ENCODE measurements around the gene ZW10. TPM values are rescaled to one million over a fixed set of nuclear protein-coding genes. Genes with fewer than 3 reads are reported as not detected.

The ZW10 gene
- polyA plus RNA-seq, 1 experiment: 14.9 TPM

DNA sequence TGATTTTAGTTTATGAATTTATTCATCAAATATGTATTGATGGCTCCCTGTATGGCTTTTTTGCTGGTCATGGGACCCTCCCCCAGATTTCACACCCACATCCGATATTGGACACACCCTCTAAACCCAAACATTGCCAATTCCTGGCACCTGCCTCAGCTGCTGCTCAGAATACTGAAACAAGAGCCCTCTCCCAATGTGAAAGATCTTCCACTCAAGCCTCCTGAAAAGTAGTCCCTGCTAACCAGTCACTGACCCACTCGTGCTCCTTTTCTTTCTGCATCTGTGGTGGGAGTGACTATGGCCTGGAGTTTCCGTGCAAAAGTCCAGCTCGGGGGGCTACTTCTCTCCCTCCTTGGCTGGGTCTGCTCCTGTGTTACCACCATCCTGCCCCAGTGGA is 6.0 kb upstream of the ZW10 start, which contains the start of gene CLDN25:
Gene CLDN25, plus strand, starts transcription at position 301 of the 400 bp plus-strand sequence. Its CDS starts 0 bp downstream, at position 301.
- H3K27ac ChIP-seq (ENCODE audit: low read depth, low read length): no peak within 1 kb of the TSS
- H3K9me3 ChIP-seq (ENCODE audit: control insufficient read depth, insufficient read depth, low read length): no peaks in the 10 kb centered on the region
- H3K4me3 ChIP-seq (ENCODE audit: low read depth, low read length): no peak within 1 kb of the TSS
- ChIA-PET CTCF (no interaction called here), POLR2A (no interaction called here)
- DNase-seq (ENCODE audit: low read depth, low spot score): no peak
- TF ChIP-seq, protein P1, sequence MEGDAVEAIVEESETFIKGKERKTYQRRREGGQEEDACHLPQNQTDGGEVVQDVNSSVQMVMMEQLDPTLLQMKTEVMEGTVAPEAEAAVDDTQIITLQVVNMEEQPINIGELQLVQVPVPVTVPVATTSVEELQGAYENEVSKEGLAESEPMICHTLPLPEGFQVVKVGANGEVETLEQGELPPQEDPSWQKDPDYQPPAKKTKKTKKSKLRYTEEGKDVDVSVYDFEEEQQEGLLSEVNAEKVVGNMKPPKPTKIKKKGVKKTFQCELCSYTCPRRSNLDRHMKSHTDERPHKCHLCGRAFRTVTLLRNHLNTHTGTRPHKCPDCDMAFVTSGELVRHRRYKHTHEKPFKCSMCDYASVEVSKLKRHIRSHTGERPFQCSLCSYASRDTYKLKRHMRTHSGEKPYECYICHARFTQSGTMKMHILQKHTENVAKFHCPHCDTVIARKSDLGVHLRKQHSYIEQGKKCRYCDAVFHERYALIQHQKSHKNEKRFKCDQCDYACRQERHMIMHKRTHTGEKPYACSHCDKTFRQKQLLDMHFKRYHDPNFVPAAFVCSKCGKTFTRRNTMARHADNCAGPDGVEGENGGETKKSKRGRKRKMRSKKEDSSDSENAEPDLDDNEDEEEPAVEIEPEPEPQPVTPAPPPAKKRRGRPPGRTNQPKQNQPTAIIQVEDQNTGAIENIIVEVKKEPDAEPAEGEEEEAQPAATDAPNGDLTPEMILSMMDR (IDR thresholded peaks at IDR 0.05; ENCODE audit: low read depth, low read length): no peak
- peaks cover 12% of the 10 kb centered on the region for H3K27me3 ChIP-seq (ENCODE audit: control insufficient read depth, insufficient read depth, low read length)

DNA sequence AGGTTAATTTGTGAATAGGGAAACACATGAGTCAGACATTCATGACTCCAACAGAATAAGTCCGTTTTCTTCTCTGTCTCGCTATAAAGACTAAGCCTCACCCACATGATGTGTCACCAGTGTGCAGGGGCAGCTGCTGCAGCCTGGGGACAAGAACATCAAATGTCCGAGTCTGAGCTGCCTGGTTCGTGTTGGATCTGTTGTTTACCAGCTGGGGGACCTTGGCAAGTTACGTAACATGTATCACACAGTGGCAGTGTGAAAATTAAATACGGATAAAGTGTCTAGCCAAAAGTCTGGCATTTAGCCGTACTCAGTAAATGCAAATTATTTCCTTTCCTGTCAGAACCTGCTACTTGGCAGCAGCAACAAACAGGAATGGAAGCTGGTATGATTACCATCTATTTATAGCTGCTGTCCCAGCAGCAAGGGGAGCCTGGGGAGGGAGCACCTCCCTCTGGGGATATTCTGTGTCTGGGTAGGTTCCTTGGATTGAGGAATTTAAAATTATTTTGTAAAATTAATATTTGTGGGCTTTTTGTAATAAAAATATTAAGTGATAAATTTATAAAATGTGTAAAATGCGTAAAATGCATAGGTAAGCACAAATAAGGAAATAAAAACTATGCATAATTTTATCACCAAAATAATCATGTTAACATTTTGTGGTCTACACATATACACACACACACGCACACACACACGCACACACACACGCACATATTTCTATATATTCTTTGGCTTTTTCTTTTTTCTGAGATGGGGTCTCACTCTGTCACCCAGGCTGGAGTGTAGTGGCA is 4.8 kb upstream of the ZW10 start:
- Histone ChIP-seq H3K9me3 (ENCODE audit: control insufficient read depth, insufficient read depth, low read length) (no peaks in the 10 kb centered on the region; the same call in 1 of the 2 replicates), H3K27me3 (ENCODE audit: control insufficient read depth, insufficient read depth, low read length) (peaks cover 12% of the 10 kb centered on the region), H3K27ac (ENCODE audit: low read depth, low read length) (no peak overlapping the region), H3K4me3 (ENCODE audit: low read depth, low read length) (no peak overlapping the region)
- CTCF ChIA-PET: no interaction called here
- DNase-seq (ENCODE audit: low read depth, low spot score): no peak
- TF ChIP-seq, protein P1 (IDR thresholded peaks at IDR 0.05; ENCODE audit: low read depth, low read length): no peak
- POLR2A ChIA-PET: no interaction called here

DNA sequence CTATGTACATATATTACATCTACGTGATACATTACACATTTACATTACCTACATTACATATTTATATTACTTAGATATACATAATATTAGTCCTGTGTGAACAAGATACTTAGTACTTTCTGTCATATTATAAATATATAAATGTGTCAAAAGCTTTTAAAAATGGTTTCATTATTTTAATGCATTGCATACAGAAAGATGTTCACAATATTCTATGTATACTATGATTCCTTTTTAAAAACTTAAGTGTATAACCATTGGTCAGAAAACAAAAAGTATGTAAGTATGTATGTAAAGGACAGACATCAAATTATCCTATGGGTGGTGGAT is 647 bp upstream of the ZW10 start:
- Histone ChIP-seq H3K27me3 (ENCODE audit: control insufficient read depth, insufficient read depth, low read length) (peaks cover 7% of the 10 kb centered on the region), H3K9me3 (ENCODE audit: control insufficient read depth, insufficient read depth, low read length) (no peaks in the 10 kb centered on the region; the same call in 1 of the 2 replicates), H3K27ac (ENCODE audit: low read depth, low read length) (no peak overlapping the region), H3K4me3 (ENCODE audit: low read depth, low read length) (peak overlapping the region; percentile 97)
- ChIA-PET CTCF (interaction anchor here (0.6 to 2.1 kb wide), 11 partner anchors 8 to 221 kb away, joined by 3 to 14 read pairs (median 5); no protein-coding TSS in a partner anchor), POLR2A (no interaction called here)
- DNase-seq (ENCODE audit: low read depth, low spot score): no peak
- TF ChIP-seq, protein P1 (IDR thresholded peaks at IDR 0.05; ENCODE audit: low read depth, low read length): no peak

DNA sequence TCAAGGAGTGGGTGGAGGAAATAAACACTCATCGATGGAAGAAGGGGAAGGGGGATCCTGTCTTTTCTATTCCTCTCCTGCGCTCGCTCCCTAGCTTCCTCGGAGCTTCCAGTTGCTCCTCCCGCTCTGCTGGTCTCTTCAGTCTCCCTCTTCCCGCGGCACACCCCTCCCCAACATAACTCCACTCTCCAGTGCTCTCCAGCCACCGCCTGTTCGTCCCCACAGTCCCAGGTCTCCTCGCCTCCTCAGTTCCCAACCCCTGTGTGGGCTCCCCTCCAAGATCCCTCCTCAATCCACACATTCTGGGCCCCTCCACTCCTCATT is 438 bp downstream of the ZW10 start:
- Histone ChIP-seq H3K4me3 (ENCODE audit: low read depth, low read length) (peak overlapping the region; percentile 97), H3K9me3 (ENCODE audit: control insufficient read depth, insufficient read depth, low read length) (no peaks in the 10 kb centered on the region; the same call in 1 of the 2 replicates), H3K27ac (ENCODE audit: low read depth, low read length) (peak overlapping the region; percentile 63), H3K27me3 (ENCODE audit: control insufficient read depth, insufficient read depth, low read length) (peaks cover 7% of the 10 kb centered on the region)
- no peak for DNase-seq (ENCODE audit: low read depth, low spot score)
- ChIA-PET CTCF (interaction anchor here (0.6 to 2.1 kb wide), 24 partner anchors 7 to 1492 kb away, joined by 3 to 14 read pairs (median 4); no protein-coding TSS in a partner anchor), POLR2A (no interaction called here)
- TF ChIP-seq, protein P1 (IDR thresholded peaks at IDR 0.05; ENCODE audit: low read depth, low read length): no peak

DNA sequence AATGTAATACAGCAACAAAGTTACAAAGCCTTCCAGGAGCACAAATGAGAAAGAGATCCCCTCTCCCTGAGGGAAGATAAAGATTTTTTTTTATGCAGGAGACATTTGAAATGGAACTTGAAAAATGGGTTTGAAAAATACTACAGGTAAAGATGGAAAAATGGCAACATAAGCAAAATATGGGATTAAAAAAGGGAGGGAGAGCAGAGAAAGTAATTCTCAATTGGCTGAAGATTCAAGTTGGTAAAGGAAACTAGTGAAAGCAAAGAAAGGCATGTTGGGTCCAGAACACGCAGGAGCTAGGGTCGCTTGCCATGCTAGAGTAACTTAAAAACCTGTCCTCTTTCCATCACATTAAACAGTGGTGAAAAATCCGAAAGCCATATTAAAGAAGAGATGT is 1.5 kb downstream of the ZW10 start:
- TF ChIP-seq, protein P1 (IDR thresholded peaks at IDR 0.05; ENCODE audit: low read depth, low read length): no peak
- Histone ChIP-seq H3K4me3 (ENCODE audit: low read depth, low read length) (no peak overlapping the region), H3K9me3 (ENCODE audit: control insufficient read depth, insufficient read depth, low read length) (no peaks in the 10 kb centered on the region; the same call in 1 of the 2 replicates), H3K27me3 (ENCODE audit: control insufficient read depth, insufficient read depth, low read length) (peaks cover 6% of the 10 kb centered on the region), H3K27ac (ENCODE audit: low read depth, low read length) (no peak overlapping the region)
- ChIA-PET CTCF (interaction anchor here (0.6 to 1.1 kb wide), 3 partner anchors 25 to 1493 kb away, joined by 3 to 5 read pairs (median 3); no protein-coding TSS in a partner anchor), POLR2A (no interaction called here)
- DNase-seq (ENCODE audit: low read depth, low spot score): no peak

Data from AG04450 (cell line).